T-helper 9 cell (primary cell): ENCODE results near the gene SYT13.

ENCODE experiments used
- DNase-seq: peaks from one replicate; pipeline ENCODE4 v3.0.0-alpha.2; 2020

Gene SYT13

GRCh38 chr11:45215098-45215865, 70.9 kb downstream of the SYT13 start:
- no peak for DNase-seq

- DNase-seq: no peak
Observed at GRCh38 chr11:45213717-45214116, 72.4 kb downstream of the SYT13 start.

- no peak for DNase-seq
Observed at GRCh38 chr11:45213316-45213665, 72.8 kb downstream of the SYT13 start.

GRCh38 chr11:45212566-45213315, 73.4 kb downstream of the SYT13 start:
- DNase-seq: no peak

GRCh38 chr11:45211732-45212131, 74.4 kb downstream of the SYT13 start:
- DNase-seq: no peak

GRCh38 chr11:45210846-45211245, 75.3 kb downstream of the SYT13 start:
- no peak for DNase-seq

GRCh38 chr11:45209891-45210699, 76.0 kb downstream of the SYT13 start:
- DNase-seq: no peak

GRCh38 chr11:45209000-45209879, 76.9 kb downstream of the SYT13 start:
- DNase-seq: no peak

GRCh38 chr11:45208135-45208534, 78.0 kb downstream of the SYT13 start:
- DNase-seq: no peak

- no peak for DNase-seq
Observed at GRCh38 chr11:45205978-45206377, 80.2 kb downstream of the SYT13 start.

- DNase-seq: no peak
Observed at GRCh38 chr11:45204761-45205160, 81.4 kb downstream of the SYT13 start.

GRCh38 chr11:45193695-45194094, 92.4 kb downstream of the SYT13 start:
- DNase-seq: no peak
